ENCODE results near the gene MACROD2. TPM values are rescaled to one million over a fixed set of nuclear protein-coding genes. Genes with fewer than 3 reads are reported as not detected.
"Not testable (repeated sequence)": the region's sequence is repeated elsewhere in the genome, so short reads cannot be mapped to it uniquely, and the experiment has no call there.

The MACROD2 gene
- polyA plus RNA-seq (2013, experiment 1 of 2; ENCODE audit: insufficient read length), result 2.6 TPM
- polyA plus RNA-seq (2013, experiment 2 of 2; ENCODE audit: insufficient read length), result 2.5 TPM

GRCh38 chr20:13995086-13995665, at the start of gene MACROD2:
Gene MACROD2 (plus strand): TSS chr20:13995516.
- DNase-seq, result peak; percentile 94

DNA sequence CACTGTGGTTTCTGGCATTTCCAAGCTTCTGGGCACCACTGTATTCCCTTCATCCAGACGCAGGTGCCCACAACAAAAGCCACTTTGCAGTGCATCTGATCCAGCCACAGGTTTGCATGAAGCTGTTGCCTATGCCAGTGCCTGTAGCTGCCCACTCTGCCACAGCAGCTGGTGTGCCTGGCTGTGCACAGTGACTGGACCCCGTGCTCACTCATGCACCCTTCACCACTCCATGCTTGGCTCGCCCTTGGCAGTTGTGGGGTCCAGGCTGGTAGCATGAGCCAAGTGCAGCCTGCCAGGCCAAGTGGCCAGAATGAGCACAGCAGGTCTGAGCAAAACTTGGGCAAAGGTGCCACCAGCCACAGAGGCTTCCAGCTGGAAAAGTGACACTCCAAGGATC, 47.6 kb upstream of the MACROD2 start:
- no peak for DNase-seq

- no peak for DNase-seq
Observed at GRCh38 chr20:13953227-13953626, 42.1 kb upstream of the MACROD2 start.

DNA sequence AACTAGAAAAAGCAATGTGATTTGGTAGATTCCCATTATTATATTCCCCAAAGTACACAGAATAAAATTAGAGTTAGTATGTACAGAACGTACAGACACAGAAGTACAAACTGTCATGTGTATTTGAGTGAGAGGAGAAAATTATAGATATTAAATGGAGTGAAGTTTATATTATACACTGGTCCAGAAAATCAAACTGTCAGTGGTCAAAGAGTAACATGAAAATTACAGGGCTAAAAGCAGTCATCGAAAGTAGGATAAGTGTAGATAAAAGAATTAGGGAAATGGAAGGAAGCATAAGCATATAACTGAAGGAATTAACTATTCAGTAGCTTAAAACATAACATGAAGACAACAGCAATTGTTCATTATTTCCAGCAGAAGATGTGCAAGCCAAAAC, 35.2 kb upstream of the MACROD2 start:
- DNase-seq, result no peak

GRCh38 chr20:13960525-13960924, 34.8 kb upstream of the MACROD2 start:
- no peak for DNase-seq

- no peak for DNase-seq
Observed at GRCh38 chr20:13984211-13984610, 11.1 kb upstream of the MACROD2 start.

- no peak for DNase-seq
Observed at GRCh38 chr20:13990465-13990864, 4.9 kb upstream of the MACROD2 start, which contains the start of gene SEL1L2. Gene SEL1L2 (minus strand): TSS chr20:13990614. CDS start chr20:13990534, 80 bp downstream.

- DNase-seq, result no peak
Observed at GRCh38 chr20:13991311-13991710, 4.0 kb upstream of the MACROD2 start.

DNA sequence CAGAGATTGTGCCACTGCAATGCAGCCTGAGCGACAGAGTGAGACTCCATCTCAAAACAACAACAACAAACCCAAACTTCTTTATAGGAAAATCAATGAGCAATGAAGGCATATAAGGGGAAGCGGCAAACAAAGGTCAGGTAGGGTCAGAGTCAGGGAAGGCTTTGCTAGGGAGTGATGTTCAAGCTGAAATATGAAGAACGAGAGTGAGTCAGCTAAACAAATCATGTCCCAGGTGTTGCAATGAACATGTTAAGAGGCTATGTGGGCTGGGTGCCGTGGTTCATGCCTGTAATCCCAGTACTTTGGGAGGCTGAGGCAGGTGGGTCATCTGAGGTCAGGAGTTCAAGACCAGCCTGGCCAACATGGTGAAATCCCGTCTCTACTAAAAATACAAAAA, 3.4 kb upstream of the MACROD2 start:
- DNase-seq, result not testable (repeated sequence)

DNA sequence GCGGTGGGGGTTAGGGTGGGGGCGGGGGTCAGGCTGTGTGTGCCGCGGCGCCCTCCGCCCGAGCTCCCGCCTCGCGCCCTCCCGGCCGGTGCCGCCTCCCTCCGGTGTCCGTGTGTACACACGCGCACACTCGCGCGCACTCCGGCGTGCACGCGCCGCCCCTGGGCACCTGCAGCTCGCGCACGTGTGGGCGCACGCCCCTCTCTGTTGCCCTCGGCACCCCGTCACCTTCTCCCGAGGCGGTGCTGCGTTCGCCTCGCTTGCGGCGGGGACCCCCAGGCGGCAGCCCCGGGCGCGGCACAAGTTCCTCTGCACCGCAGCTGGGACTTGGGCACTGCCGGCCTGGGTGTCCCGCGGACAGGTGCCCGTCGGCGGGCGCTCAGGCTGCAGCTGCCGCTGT, 525 bp downstream of the MACROD2 start:
- no peak for DNase-seq

DNA sequence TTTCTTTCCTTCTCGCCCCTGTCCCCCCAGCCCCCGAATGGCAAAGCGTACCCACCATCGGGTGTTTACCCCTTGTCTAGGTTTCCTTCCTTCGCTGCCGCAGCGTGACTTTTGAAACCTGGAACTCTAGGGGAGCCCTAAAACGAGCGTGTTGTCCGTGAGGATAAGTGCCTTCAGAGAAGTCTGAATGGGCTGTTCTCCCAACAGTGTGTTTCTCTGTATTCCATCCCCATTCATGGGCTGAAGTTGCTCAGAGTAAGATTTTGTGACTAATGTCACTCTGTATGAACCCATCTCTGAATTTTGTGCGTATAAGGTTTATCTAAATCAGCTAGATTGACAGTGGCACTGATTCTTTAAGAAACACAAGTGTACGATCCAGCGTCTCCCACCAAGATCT, 949 bp downstream of the MACROD2 start:
- DNase-seq, result no peak

- DNase-seq, result no peak
Observed at GRCh38 chr20:14000917-14001316, 5.6 kb downstream of the MACROD2 start.

- DNase-seq, result no peak
Observed at GRCh38 chr20:14005996-14006395, 10.7 kb downstream of the MACROD2 start.

DNA sequence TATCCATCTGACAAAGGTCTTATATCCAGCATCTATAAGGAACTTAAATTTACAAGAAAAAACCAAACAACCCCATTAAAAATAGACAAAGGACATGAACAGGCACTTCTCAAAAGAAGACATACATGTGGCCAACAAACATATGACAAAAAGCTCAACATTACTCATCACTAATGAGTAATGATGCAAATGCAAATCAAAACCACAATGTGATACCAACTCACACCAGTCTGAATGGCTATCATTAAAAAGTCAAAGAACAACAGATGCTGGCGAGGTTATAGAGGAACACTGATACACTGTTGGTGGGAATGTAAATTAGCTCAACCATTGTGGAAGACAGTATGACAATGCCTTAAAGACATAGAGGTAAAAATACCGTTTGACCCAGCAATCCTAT, 13.9 kb downstream of the MACROD2 start:
- no peak for DNase-seq

- no peak for DNase-seq
Observed at GRCh38 chr20:14012671-14013070, 17.4 kb downstream of the MACROD2 start.

GRCh38 chr20:14030991-14031390, 35.7 kb downstream of the MACROD2 start:
- DNase-seq, result no peak

DNA sequence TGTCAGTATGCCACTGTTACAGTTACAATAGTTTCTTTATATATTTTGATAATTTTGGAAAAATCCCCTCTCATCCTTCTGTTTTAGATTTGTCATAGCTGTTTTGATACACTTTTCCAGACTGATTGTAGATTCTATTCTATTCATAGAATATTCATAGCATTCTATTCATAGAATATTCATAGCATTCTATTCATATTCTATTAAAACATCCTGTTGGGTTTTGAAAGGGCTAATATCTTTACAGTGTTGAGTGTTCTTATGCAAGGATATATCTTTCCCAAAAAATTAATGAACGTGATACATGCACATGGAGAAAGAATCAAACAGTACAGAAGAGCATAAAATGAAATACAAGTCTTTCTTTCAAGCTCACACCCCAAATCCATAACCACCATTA, 38.0 kb downstream of the MACROD2 start:
- DNase-seq, result no peak

DNA sequence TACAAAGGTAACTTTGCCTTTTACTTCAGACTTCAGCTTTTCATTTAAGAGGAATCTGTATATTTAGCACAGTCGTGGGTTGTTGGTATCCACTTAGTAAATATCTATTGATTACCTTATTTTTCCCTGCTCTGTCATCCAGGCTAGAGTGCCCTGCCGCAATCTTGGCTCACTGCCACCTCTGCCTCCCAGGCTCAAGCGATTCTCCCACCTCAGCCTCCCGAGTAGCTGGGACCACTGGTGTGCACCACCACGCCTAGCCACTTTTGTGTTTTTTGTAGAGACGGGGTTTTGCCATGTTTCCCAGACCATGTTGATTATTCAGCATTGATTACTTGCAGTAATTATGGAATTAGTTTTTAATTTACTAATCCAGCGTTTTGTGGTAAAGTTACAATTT, 41.3 kb downstream of the MACROD2 start:
- DNase-seq, result no peak

GRCh38 chr20:14044712-14045276, 49.5 kb downstream of the MACROD2 start:
- not testable (repeated sequence) for DNase-seq

DNA sequence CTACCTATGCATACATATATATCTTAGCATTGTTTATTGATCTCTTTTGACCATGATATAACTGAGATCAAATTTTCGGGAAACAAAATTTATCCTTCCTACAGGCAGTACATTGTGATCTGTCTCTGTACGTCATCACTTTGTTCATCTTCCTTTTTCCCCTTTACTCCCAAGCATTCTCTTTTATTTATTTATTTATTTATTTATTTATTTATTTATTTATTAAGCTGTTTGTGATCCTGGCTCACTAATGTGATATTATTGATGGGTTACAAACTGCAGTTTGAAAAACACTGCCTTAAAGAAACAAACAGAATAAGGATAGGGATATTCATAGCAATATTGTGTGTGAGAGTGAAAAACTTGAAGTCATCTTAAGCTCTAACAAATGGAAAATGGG, 51.2 kb downstream of the MACROD2 start:
- DNase-seq, result no peak

DNA sequence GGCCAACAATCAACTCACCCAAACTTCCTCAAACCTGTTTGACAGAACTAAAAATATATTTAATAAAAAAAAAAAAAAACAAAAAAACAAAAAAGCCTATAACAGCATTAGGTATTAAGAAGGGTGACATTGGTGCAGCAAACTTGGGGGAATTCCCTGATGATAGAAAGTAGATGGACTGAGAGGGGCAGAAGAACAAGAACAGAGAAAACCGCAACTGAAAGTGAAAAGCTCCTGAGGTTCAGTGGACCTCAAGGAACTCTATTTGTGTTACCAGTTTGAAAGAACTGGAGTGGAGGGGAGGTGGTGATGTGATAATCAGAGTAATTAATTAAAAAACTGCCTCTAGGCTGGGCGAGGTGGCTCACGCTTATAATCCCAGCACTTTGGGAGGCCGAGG, 53.8 kb downstream of the MACROD2 start:
- DNase-seq, result no peak

GRCh38 chr20:14051454-14051853, 56.1 kb downstream of the MACROD2 start:
- DNase-seq, result no peak

- peak; percentile 58 for DNase-seq
Observed at GRCh38 chr20:14055127-14055742, 59.9 kb downstream of the MACROD2 start.

DNA sequence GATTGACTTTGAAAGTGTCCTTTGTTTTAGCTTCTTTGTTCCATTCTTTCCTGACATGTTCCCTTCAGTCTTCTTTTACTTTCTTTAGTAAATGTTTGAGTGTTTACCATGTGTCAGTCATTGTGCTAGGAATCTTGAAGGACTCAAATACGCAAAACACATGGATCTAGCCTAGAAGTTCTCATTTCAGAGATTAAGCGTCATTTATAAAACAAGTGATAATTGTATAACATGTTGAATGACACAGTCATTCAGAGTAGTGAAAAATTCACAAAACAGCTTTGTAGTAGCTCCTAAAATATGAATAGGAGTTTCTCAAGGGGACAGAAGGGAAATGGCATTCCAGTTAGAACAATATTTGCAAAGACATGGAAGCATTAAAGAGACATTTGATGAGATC, 66.9 kb downstream of the MACROD2 start:
- no peak for DNase-seq

Measured in fibroblast of skin of abdomen (primary cell).